Measurements from ENCODE around the gene VENTX.

- TF ChIP-seq, protein P1, sequence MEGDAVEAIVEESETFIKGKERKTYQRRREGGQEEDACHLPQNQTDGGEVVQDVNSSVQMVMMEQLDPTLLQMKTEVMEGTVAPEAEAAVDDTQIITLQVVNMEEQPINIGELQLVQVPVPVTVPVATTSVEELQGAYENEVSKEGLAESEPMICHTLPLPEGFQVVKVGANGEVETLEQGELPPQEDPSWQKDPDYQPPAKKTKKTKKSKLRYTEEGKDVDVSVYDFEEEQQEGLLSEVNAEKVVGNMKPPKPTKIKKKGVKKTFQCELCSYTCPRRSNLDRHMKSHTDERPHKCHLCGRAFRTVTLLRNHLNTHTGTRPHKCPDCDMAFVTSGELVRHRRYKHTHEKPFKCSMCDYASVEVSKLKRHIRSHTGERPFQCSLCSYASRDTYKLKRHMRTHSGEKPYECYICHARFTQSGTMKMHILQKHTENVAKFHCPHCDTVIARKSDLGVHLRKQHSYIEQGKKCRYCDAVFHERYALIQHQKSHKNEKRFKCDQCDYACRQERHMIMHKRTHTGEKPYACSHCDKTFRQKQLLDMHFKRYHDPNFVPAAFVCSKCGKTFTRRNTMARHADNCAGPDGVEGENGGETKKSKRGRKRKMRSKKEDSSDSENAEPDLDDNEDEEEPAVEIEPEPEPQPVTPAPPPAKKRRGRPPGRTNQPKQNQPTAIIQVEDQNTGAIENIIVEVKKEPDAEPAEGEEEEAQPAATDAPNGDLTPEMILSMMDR (IDR thresholded peaks at IDR 0.05), result no peak
- TF ChIP-seq EP300 (IDR thresholded peaks at IDR 0.05) (no peak), POLR2A (IDR thresholded peaks at IDR 0.05) (no peak)
Measured at GRCh38 chr10:133187906-133188681, 49.6 kb upstream of the VENTX start.

All from sigmoid colon (tissue), 4 donors.